ELR (cell line): Measurements from ENCODE around the gene IL1RN.
"Not testable (repeated sequence)": the region's sequence is repeated elsewhere in the genome, so short reads cannot be mapped to it uniquely, and the experiment has no call there.

ENCODE experiments used
- DNase-seq: peaks from one replicate; pipeline ENCODE4 v3.0.0-alpha.2; 2015; ENCODE audit warnings: low read depth

The IL1RN gene

GRCh38 chr2:113126845-113127645 lies at the start of gene IL1RN:
Gene IL1RN (plus strand): TSS chr2:113127598. CDS start chr2:113127625, 27 bp downstream.
- no peak for DNase-seq

- peak; percentile 53 for DNase-seq
Observed at GRCh38 chr2:113077921-113078320, 49.5 kb upstream of the IL1RN start.

- DNase-seq = peak; percentile 66
Observed at GRCh38 chr2:113078350-113078839, 49.0 kb upstream of the IL1RN start.

- DNase-seq = no peak
Observed at GRCh38 chr2:113079131-113079530, 48.3 kb upstream of the IL1RN start.

- DNase-seq = peak; percentile 40
Observed at GRCh38 chr2:113080134-113080533, 47.3 kb upstream of the IL1RN start.

GRCh38 chr2:113081488-113082210 lies 45.7 kb upstream of the IL1RN start:
- DNase-seq = no peak

GRCh38 chr2:113083296-113083695 lies 44.1 kb upstream of the IL1RN start:
- DNase-seq = no peak

GRCh38 chr2:113084249-113085000 lies 43.0 kb upstream of the IL1RN start:
- DNase-seq = peak; percentile 44

- DNase-seq = no peak
Observed at GRCh38 chr2:113085542-113085941, 41.9 kb upstream of the IL1RN start.

GRCh38 chr2:113088213-113088992 lies 39.0 kb upstream of the IL1RN start:
- DNase-seq = no peak

- DNase-seq = no peak
Observed at GRCh38 chr2:113089916-113090315, 37.5 kb upstream of the IL1RN start.

- DNase-seq = no peak
Observed at GRCh38 chr2:113091231-113091896, 36.0 kb upstream of the IL1RN start.

GRCh38 chr2:113092864-113093612 lies 34.4 kb upstream of the IL1RN start:
- no peak for DNase-seq

- no peak for DNase-seq
Observed at GRCh38 chr2:113093613-113093977, 33.8 kb upstream of the IL1RN start.

GRCh38 chr2:113096306-113096705 lies 31.1 kb upstream of the IL1RN start:
- not testable (repeated sequence) for DNase-seq

- DNase-seq = not testable (repeated sequence)
Observed at GRCh38 chr2:113096842-113097618, 30.4 kb upstream of the IL1RN start.

GRCh38 chr2:113098041-113098440 lies 29.4 kb upstream of the IL1RN start:
- DNase-seq = no peak

GRCh38 chr2:113098532-113098931 lies 28.9 kb upstream of the IL1RN start:
- DNase-seq = no peak

- DNase-seq = no peak
Observed at GRCh38 chr2:113102133-113102532, 25.3 kb upstream of the IL1RN start.

- DNase-seq = no peak
Observed at GRCh38 chr2:113103277-113103676, 24.1 kb upstream of the IL1RN start.
